Mammary epithelial cell (primary cell): ENCODE results near the gene SH2D4B.

Experiments used
- CTCF ChIP-seq, 2 donors: IDR thresholded peaks in 1 of 2; conservative IDR thresholded peaks in 1 of 2; 2 replicates each; pipeline ENCODE4 v1.5.1; 2011 to 2012; ENCODE audit warnings: inconsistent platforms in 2 of 2, low read length in 2 of 2, mild to moderate bottlenecking in 2 of 2, control low read depth in 1 of 2, low read depth in 1 of 2; ENCODE audit not compliant: insufficient read depth in 1 of 2; ENCODE audit errors: extremely low read depth in 1 of 2
- EZH2 ChIP-seq: IDR thresholded peaks from 2 replicates; pipeline ENCODE4 v1.6.1; 2012; ENCODE audit warnings: low read length, inconsistent platforms, borderline replicate concordance

GRCh38 chr10:80504158-80504811 lies 33.4 kb upstream of the SH2D4B start:
- TF ChIP-seq EZH2 (no peak), CTCF (conservative IDR thresholded peaks at IDR 0.05 in 1 of 2, IDR thresholded peaks at IDR 0.05 in 1 of 2; ENCODE audit: extremely low read depth in 1 of 2, insufficient read depth in 1 of 2, low read depth in 1 of 2, low read length in 2 of 2) (no peak)
